K562 (cell line): ENCODE measurements around the gene CABP7. TPM values are rescaled to one million over a fixed set of nuclear protein-coding genes. Genes with fewer than 3 reads are reported as not detected.

Experiments used
- ARNT ChIP-seq, 2 experiments: fragments of 450-650 bp; IDR thresholded peaks; 2 replicates each; pipeline ENCODE4 v1.6.1; 2016; ENCODE audit warnings: mild to moderate bottlenecking in 1 of 2
- BCOR ChIP-seq: fragments of 450-650 bp; IDR thresholded peaks from 2 replicates; pipeline ENCODE4 v1.6.1; 2016
- BHLHE40 ChIP-seq: IDR thresholded peaks from 2 replicates; pipeline ENCODE4 v1.6.1; 2011; ENCODE audit warnings: low read length, improper control_type of control experiment
- EP300 ChIP-seq: IDR thresholded peaks from 2 replicates; pipeline ENCODE4 v1.6.1; 2012; ENCODE audit warnings: low read length, improper control_type of control experiment
- LEF1 ChIP-seq: fragments of 450-650 bp; IDR thresholded peaks from 2 replicates; pipeline ENCODE4 v1.6.1; 2016; ENCODE audit warnings: mild to moderate bottlenecking
- MYC ChIP-seq, 2 experiments: fragments of 250-450 bp in 1 of 2; sonication (Bioruptor Pico) in 1 of 2; IDR thresholded peaks; 2 replicates each; pipeline versions ENCODE4 v1.5.1 to v1.6.1; 2012 to 2021; ENCODE audit warnings: low read depth in 2 of 2, borderline replicate concordance in 1 of 2, improper control_type of control experiment in 1 of 2, low read length in 1 of 2, mild to moderate bottlenecking in 1 of 2, moderate library complexity in 1 of 2
- RB1 ChIP-seq: fragments of 450-650 bp; IDR thresholded peaks from 2 replicates; pipeline ENCODE4 v1.6.1; 2017; ENCODE audit warnings: low read depth, mild to moderate bottlenecking
- RBM14 ChIP-seq: fragments of 200-400 bp; formaldehyde crosslinking; IDR thresholded peaks from 2 replicates; pipeline ENCODE4 v1.6.1; 2018; ENCODE audit warnings: low read depth, mild to moderate bottlenecking, low read length, moderate library complexity, borderline replicate concordance; ENCODE audit not compliant: insufficient read depth
- RREB1 ChIP-seq: fragments of 250-450 bp; sonication (Bioruptor Pico); IDR thresholded peaks from 2 replicates; pipeline ENCODE4 v1.4.0; 2020
- SMARCE1 ChIP-seq: fragments of 450-650 bp; IDR thresholded peaks from 2 replicates; pipeline ENCODE4 v1.7.1; 2016; ENCODE audit warnings: mild to moderate bottlenecking
- TEAD1 ChIP-seq, 2 experiments: fragments of 450-650 bp in 1 of 2; sonication (generic) in 1 of 2; formaldehyde crosslinking; IDR thresholded peaks; 2 replicates each; pipeline versions ENCODE4 v1.4.0 to v1.8.0; 2020 to 2022; ENCODE audit warnings: mild to moderate bottlenecking in 2 of 2, missing genetic modification reagents in 1 of 2
- TRIM24 ChIP-seq, 2 experiments: fragments of 450-650 bp; IDR thresholded peaks; 2 replicates each; pipeline ENCODE4 v1.6.1; 2016
- ZBTB11 ChIP-seq, 3 experiments: fragments of 200-800 bp in 1 of 3; fragments of 250-450 bp in 1 of 3; fragments of 450-650 bp in 1 of 3; sonication (Bioruptor Pico) in 1 of 3; sonication (Bioruptor generic) in 1 of 3; formaldehyde crosslinking in 1 of 3; IDR thresholded peaks; 2 replicates each; pipeline versions ENCODE4 v1.6.1 to v1.8.0; 2016 to 2022; ENCODE audit warnings: mild to moderate bottlenecking in 2 of 3, missing genetic modification characterization in 2 of 3, missing compliant biosample characterization in 1 of 3, moderate library complexity in 1 of 3
- ZNF121 ChIP-seq: sonication (generic); formaldehyde crosslinking; conservative IDR thresholded peaks from 2 replicates; pipeline ENCODE4 v1.8.0; 2022; ENCODE audit warnings: missing genetic modification reagents
- polyA plus RNA-seq, 8 experiments: library from polyadenylated mRNA; depleted of rRNA in 4 of 8; stranded (reverse) in 5 of 8; unstranded in 3 of 8; fragments of >200 nt; fragmentation: Nextera tagmentation in 2 of 8; fragmentation: Illumina TruSeq in 1 of 8; extraction: Ambion mirVana in 2 of 8; extraction: Trizol in 1 of 8; gene quantifications; 2 replicates each; pipeline versions ENCODE4 v1.2.1 to v1.2.3, GENCODE V29; 2011 to 2014; ENCODE audit warnings: inconsistent platforms in 1 of 8, missing spikeins in 1 of 8
- total RNA-seq, 7 experiments: library from RNA; depleted of rRNA in 6 of 7; stranded (reverse); fragments of >200 nt in 6 of 7; fragmentation: Illumina TruSeq in 2 of 7; extraction: Trizol in 2 of 7; gene quantifications; 2 replicates each; pipeline versions ENCODE4 v1.2.1 to v1.2.3, GENCODE V29; 2011 to 2021; ENCODE audit warnings: low replicate concordance in 1 of 7
- TF ChIP-seq, protein P1 (sequence below): fragments of 250-450 bp; sonication (Bioruptor Pico); IDR thresholded peaks from 2 replicates; pipeline ENCODE4 v1.8.0; 2021; ENCODE audit warnings: moderate library complexity, mild to moderate bottlenecking, inconsistent platforms

The CABP7 gene
- total and polyA plus RNA-seq, 9 of the 15 experiments (the other 6 are each of a cell fraction or from before 2014, with no cell fraction given): not detected

- peak; percentile 29 to 59; a peak in 1 of 4 replicates for TF ChIP-seq TEAD1 (CRISPR knock-in tag; IDR thresholded peaks at IDR 0.05)
- TF ChIP-seq RBM14: no peak
- peak; percentile 58; the same call in 1 of the 2 replicates for TF ChIP-seq BCOR
- peak; percentile 64 to 80; a peak in 2 of 4 replicates for TF ChIP-seq ARNT (IDR thresholded peaks at IDR 0.05)
- peak; percentile 37; the same call in 1 of the 2 replicates for TF ChIP-seq RB1
- TF ChIP-seq ZBTB11 (CRISPR knock-in tag; IDR thresholded peaks at IDR 0.05): peak in 1 of 3 experiments; percentile 46; a peak in 1 of 6 replicates
- TF ChIP-seq, protein P1, sequence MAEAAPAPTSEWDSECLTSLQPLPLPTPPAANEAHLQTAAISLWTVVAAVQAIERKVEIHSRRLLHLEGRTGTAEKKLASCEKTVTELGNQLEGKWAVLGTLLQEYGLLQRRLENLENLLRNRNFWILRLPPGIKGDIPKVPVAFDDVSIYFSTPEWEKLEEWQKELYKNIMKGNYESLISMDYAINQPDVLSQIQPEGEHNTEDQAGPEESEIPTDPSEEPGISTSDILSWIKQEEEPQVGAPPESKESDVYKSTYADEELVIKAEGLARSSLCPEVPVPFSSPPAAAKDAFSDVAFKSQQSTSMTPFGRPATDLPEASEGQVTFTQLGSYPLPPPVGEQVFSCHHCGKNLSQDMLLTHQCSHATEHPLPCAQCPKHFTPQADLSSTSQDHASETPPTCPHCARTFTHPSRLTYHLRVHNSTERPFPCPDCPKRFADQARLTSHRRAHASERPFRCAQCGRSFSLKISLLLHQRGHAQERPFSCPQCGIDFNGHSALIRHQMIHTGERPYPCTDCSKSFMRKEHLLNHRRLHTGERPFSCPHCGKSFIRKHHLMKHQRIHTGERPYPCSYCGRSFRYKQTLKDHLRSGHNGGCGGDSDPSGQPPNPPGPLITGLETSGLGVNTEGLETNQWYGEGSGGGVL (CRISPR knock-in tag): no peak
- peak; percentile 89 for TF ChIP-seq LEF1
- peak; percentile 90 for TF ChIP-seq EP300
- peak; percentile 89 to 92 for TF ChIP-seq TRIM24 (IDR thresholded peaks at IDR 0.05)
- peak; percentile 94 for TF ChIP-seq SMARCE1
- TF ChIP-seq BHLHE40: peak; percentile 70
- no peak for TF ChIP-seq ZNF121 (CRISPR knock-in tag)
- 0 out of 2 replicates have a peak, but pooled peaks have one; percentile 20 for TF ChIP-seq MYC (IDR thresholded peaks at IDR 0.05; ENCODE audit: low read depth, low read length)
- TF ChIP-seq MYC (CRISPR knock-in tag; IDR thresholded peaks at IDR 0.05; ENCODE audit: borderline replicate concordance, low read depth): no peak
- TF ChIP-seq RREB1 (CRISPR knock-in tag): 0 out of 2 replicates have a peak, but pooled peaks have one; percentile 17
Observed at GRCh38 chr22:29780748-29781676, 61.2 kb downstream of the CABP7 start (continued).
